Brain microvascular endothelial cell (primary cell): ENCODE data around the gene CAND1.

ENCODE experiments used
- DNase-seq: peaks from one replicate; pipeline ENCODE4 v3.0.0-alpha.2; 2020
- H3K27ac ChIP-seq: fragments of 250-450 bp; sonication (Bioruptor Pico); 2 replicates; pipeline ENCODE4 v1.5.1; 2020; ENCODE audit warnings: mild to moderate bottlenecking, moderate library complexity
- H3K27me3 ChIP-seq: fragments of 250-450 bp; sonication (Bioruptor Pico); replicated peaks from 2 replicates; pipeline ENCODE4 v1.5.1; 2020; ENCODE audit warnings: mild to moderate bottlenecking
- H3K36me3 ChIP-seq: fragments of 250-450 bp; sonication (Bioruptor Pico); replicated peaks from 2 replicates; pipeline ENCODE4 v1.5.1; 2020; ENCODE audit warnings: mild to moderate bottlenecking
- H3K4me3 ChIP-seq: 2 replicates; pipeline ENCODE4 v1.5.1; 2011; ENCODE audit warnings: low read depth, mild to moderate bottlenecking, control low read depth, low read length, moderate library complexity
- CTCF ChIP-seq: IDR thresholded peaks from 2 replicates; pipeline ENCODE4 v1.5.1; 2011; ENCODE audit warnings: low read depth, mild to moderate bottlenecking, moderate library complexity, low read length, control low read depth, inconsistent platforms; ENCODE audit errors: missing control alignments
- in situ Hi-C: cut with HindIII; loops from 2 replicates; pipeline ENCODE4 v1.10.0; 2017; ENCODE audit warnings: low sequenced_read_pairs, low pct_ligation_motif_present

The CAND1 gene

GRCh38 chr12:67268896-67269632, at the start of gene CAND1:
CAND1 (plus strand) TSS chr12:67269358; CDS start chr12:67269718, 360 bp downstream.
- peak within 1 kb of the TSS; percentile 90 for H3K4me3 ChIP-seq
- no peaks in the 10 kb centered on the region for H3K27me3 ChIP-seq

GRCh38 chr12:67220065-67220464, 49.1 kb upstream of the CAND1 start:
- H3K4me3 ChIP-seq: no peak overlapping the region
- no peaks in the 10 kb centered on the region for H3K27me3 ChIP-seq
- no peak overlapping the region for H3K27ac ChIP-seq
- no peaks in the 10 kb centered on the region for H3K36me3 ChIP-seq
- in situ Hi-C loops: no loop called here
- TF ChIP-seq CTCF: peak; percentile 44
- no peak for DNase-seq

More at GRCh38 chr12:67268896-67269632, at the start of gene CAND1:
- H3K27ac ChIP-seq: peak within 1 kb of the TSS; percentile 98
- no peaks in the 10 kb centered on the region for H3K36me3 ChIP-seq
- peak; percentile 98 for DNase-seq
- TF ChIP-seq CTCF: no peak
- in situ Hi-C loops: no loop called here

GRCh38 chr12:67222302-67222701, 46.9 kb upstream of the CAND1 start:
- peak; percentile 33 for DNase-seq
- Histone ChIP-seq H3K27me3 (no peaks in the 10 kb centered on the region), H3K4me3 (no peak overlapping the region), H3K36me3 (no peaks in the 10 kb centered on the region), H3K27ac (no peak overlapping the region)
- in situ Hi-C loops: no loop called here
- peak; percentile 62 for TF ChIP-seq CTCF

GRCh38 chr12:67223225-67223624, 45.9 kb upstream of the CAND1 start:
- H3K27me3 ChIP-seq: no peaks in the 10 kb centered on the region
- in situ Hi-C loops: no loop called here

GRCh38 chr12:67237231-67237630, 31.9 kb upstream of the CAND1 start:
- Histone ChIP-seq H3K4me3 (no peak overlapping the region), H3K27me3 (no peaks in the 10 kb centered on the region), H3K36me3 (no peaks in the 10 kb centered on the region), H3K27ac (no peak overlapping the region)
- TF ChIP-seq CTCF: no peak
- DNase-seq: no peak
- in situ Hi-C loops: no loop called here

More at GRCh38 chr12:67223225-67223624, 45.9 kb upstream of the CAND1 start:
- TF ChIP-seq CTCF: no peak
- H3K4me3 ChIP-seq: no peak overlapping the region
- no peak for DNase-seq
- H3K36me3 ChIP-seq: no peaks in the 10 kb centered on the region
- H3K27ac ChIP-seq: no peak overlapping the region

GRCh38 chr12:67239061-67239460, 30.1 kb upstream of the CAND1 start:
- DNase-seq: no peak
- no peak for TF ChIP-seq CTCF
- no peak overlapping the region for H3K27ac ChIP-seq
- no peaks in the 10 kb centered on the region for H3K36me3 ChIP-seq
- in situ Hi-C loops: no loop called here
- no peak overlapping the region for H3K4me3 ChIP-seq
- no peaks in the 10 kb centered on the region for H3K27me3 ChIP-seq
